Skeletal muscle satellite cell (primary cell): ENCODE measurements around the gene MAGI1.

Source experiments
- H3K27me3 ChIP-seq: 2 replicates; pipeline ENCODE4 v1.7.0; 2013; ENCODE audit warnings: low read length; ENCODE audit not compliant: control insufficient read depth, insufficient read depth
- H3K36me3 ChIP-seq: 2 replicates; pipeline ENCODE4 v1.7.0; 2013; ENCODE audit warnings: mild to moderate bottlenecking, control low read depth, low read length; ENCODE audit not compliant: insufficient read depth
- H3K4me1 ChIP-seq: 2 replicates; pipeline ENCODE4 v1.7.0; 2013; ENCODE audit warnings: low read length; ENCODE audit not compliant: control insufficient read depth, insufficient read depth
- H3K4me2 ChIP-seq: 2 replicates; pipeline ENCODE4 v1.7.0; 2013; ENCODE audit warnings: mild to moderate bottlenecking, low read length
- H3K4me3 ChIP-seq: 2 replicates; pipeline ENCODE4 v1.7.0; 2013; ENCODE audit warnings: low read length
- H3K9ac ChIP-seq: 2 replicates; pipeline ENCODE4 v1.7.0; 2013; ENCODE audit warnings: mild to moderate bottlenecking, low read depth, low read length, moderate library complexity
- H3K9me3 ChIP-seq: replicated peaks from 2 replicates; pipeline ENCODE4 v1.7.0; 2013; ENCODE audit warnings: mild to moderate bottlenecking, control low read depth, low read length

Gene MAGI1

GRCh38 chr3:65935724-65936123 is 103.0 kb downstream of the MAGI1 start:
- Histone ChIP-seq H3K4me1 (peaks cover 22% of the 10 kb centered on the region), H3K4me3 (no peak overlapping the region), H3K36me3 (no peaks in the 10 kb centered on the region), H3K27me3 (no peaks in the 10 kb centered on the region), H3K9me3 (no peaks in the 10 kb centered on the region), H3K9ac (no peak overlapping the region), H3K4me2 (no peak overlapping the region)

- Histone ChIP-seq H3K9ac (no peak overlapping the region), H3K4me3 (no peak overlapping the region), H3K4me1 (no peaks in the 10 kb centered on the region), H3K36me3 (no peaks in the 10 kb centered on the region), H3K4me2 (no peak overlapping the region), H3K27me3 (no peaks in the 10 kb centered on the region), H3K9me3 (no peaks in the 10 kb centered on the region)
Observed at GRCh38 chr3:65930648-65931047, 108.1 kb downstream of the MAGI1 start.

GRCh38 chr3:65928110-65928509 is 110.6 kb downstream of the MAGI1 start:
- Histone ChIP-seq H3K9ac (no peak overlapping the region), H3K4me1 (no peaks in the 10 kb centered on the region), H3K4me2 (no peak overlapping the region), H3K36me3 (no peaks in the 10 kb centered on the region), H3K4me3 (no peak overlapping the region), H3K9me3 (no peaks in the 10 kb centered on the region), H3K27me3 (no peaks in the 10 kb centered on the region)

- Histone ChIP-seq H3K9ac (no peak overlapping the region), H3K4me3 (no peak overlapping the region), H3K4me1 (peaks cover 2% of the 10 kb centered on the region), H3K4me2 (no peak overlapping the region), H3K27me3 (no peaks in the 10 kb centered on the region), H3K9me3 (no peaks in the 10 kb centered on the region), H3K36me3 (no peaks in the 10 kb centered on the region)
Observed at GRCh38 chr3:65927576-65927975, 111.1 kb downstream of the MAGI1 start.

- Histone ChIP-seq H3K9me3 (no peaks in the 10 kb centered on the region), H3K4me2 (no peak overlapping the region), H3K9ac (no peak overlapping the region), H3K4me1 (peaks cover 9% of the 10 kb centered on the region), H3K36me3 (no peaks in the 10 kb centered on the region), H3K27me3 (no peaks in the 10 kb centered on the region), H3K4me3 (no peak overlapping the region)
Observed at GRCh38 chr3:65925254-65925954, 113.3 kb downstream of the MAGI1 start.

- H3K36me3 ChIP-seq = no peaks in the 10 kb centered on the region
- H3K4me3 ChIP-seq = no peak overlapping the region
- H3K9ac ChIP-seq = no peak overlapping the region
- no peak overlapping the region for H3K4me2 ChIP-seq
- H3K9me3 ChIP-seq = no peaks in the 10 kb centered on the region
- H3K27me3 ChIP-seq = no peaks in the 10 kb centered on the region
- peaks cover 9% of the 10 kb centered on the region for H3K4me1 ChIP-seq
Observed at GRCh38 chr3:65924762-65925161, 114.0 kb downstream of the MAGI1 start.

- no peaks in the 10 kb centered on the region for H3K27me3 ChIP-seq
- no peak overlapping the region for H3K4me3 ChIP-seq
- H3K36me3 ChIP-seq = no peaks in the 10 kb centered on the region
- no peak overlapping the region for H3K9ac ChIP-seq
- H3K4me2 ChIP-seq = no peak overlapping the region
- H3K4me1 ChIP-seq = peaks cover 9% of the 10 kb centered on the region
- H3K9me3 ChIP-seq = no peaks in the 10 kb centered on the region
Observed at GRCh38 chr3:65922441-65922840, 116.3 kb downstream of the MAGI1 start.

- H3K9ac ChIP-seq = no peak overlapping the region
- H3K9me3 ChIP-seq = no peaks in the 10 kb centered on the region
- peaks cover 9% of the 10 kb centered on the region for H3K4me1 ChIP-seq
- no peak overlapping the region for H3K4me3 ChIP-seq
- no peaks in the 10 kb centered on the region for H3K36me3 ChIP-seq
- no peaks in the 10 kb centered on the region for H3K27me3 ChIP-seq
- no peak overlapping the region for H3K4me2 ChIP-seq
Observed at GRCh38 chr3:65919826-65920225, 118.9 kb downstream of the MAGI1 start.

GRCh38 chr3:65915477-65915876 is 123.2 kb downstream of the MAGI1 start:
- Histone ChIP-seq H3K4me1 (no peaks in the 10 kb centered on the region), H3K36me3 (no peaks in the 10 kb centered on the region), H3K9me3 (no peaks in the 10 kb centered on the region), H3K27me3 (no peaks in the 10 kb centered on the region), H3K4me2 (no peak overlapping the region), H3K9ac (no peak overlapping the region), H3K4me3 (no peak overlapping the region)

- Histone ChIP-seq H3K9me3 (no peaks in the 10 kb centered on the region), H3K4me1 (no peaks in the 10 kb centered on the region), H3K36me3 (no peaks in the 10 kb centered on the region), H3K4me3 (no peak overlapping the region), H3K9ac (no peak overlapping the region), H3K4me2 (no peak overlapping the region), H3K27me3 (no peaks in the 10 kb centered on the region)
Observed at GRCh38 chr3:65914740-65915367, 123.9 kb downstream of the MAGI1 start.

- H3K4me3 ChIP-seq = no peak overlapping the region
- no peak overlapping the region for H3K4me2 ChIP-seq
- no peaks in the 10 kb centered on the region for H3K4me1 ChIP-seq
- H3K27me3 ChIP-seq = no peaks in the 10 kb centered on the region
- H3K9ac ChIP-seq = no peak overlapping the region
- H3K36me3 ChIP-seq = no peaks in the 10 kb centered on the region
- no peaks in the 10 kb centered on the region for H3K9me3 ChIP-seq
Observed at GRCh38 chr3:65914032-65914739, 124.5 kb downstream of the MAGI1 start.
